Keratinocyte (primary cell): ENCODE data around the gene RGS17. TPM values are rescaled to one million over a fixed set of nuclear protein-coding genes. Genes with fewer than 3 reads are reported as not detected.

ENCODE experiments used
- DNase-seq: peaks from one replicate; pipeline ENCODE4 v3.0.0-alpha.2; 2011; ENCODE audit warnings: low read depth, missing footprints, low spot score
- FAIRE-seq: peaks from 2 replicates; lab custom pipeline; 2011; peaks lifted over from hg19 to GRCh38; lab: Jason Lieb, UNC
- H2AFZ ChIP-seq: 2 replicates; pipeline ENCODE4 v1.6.0; 2012; ENCODE audit warnings: low read length, control low read depth, inconsistent platforms; ENCODE audit not compliant: control insufficient read depth
- H3K27ac ChIP-seq: 2 replicates; pipeline ENCODE4 v1.5.1; 2011; ENCODE audit warnings: low read length; ENCODE audit not compliant: control insufficient read depth, insufficient read depth
- H3K27me3 ChIP-seq: 3 replicates; pipeline ENCODE4 v1.6.0; 2011; ENCODE audit warnings: low read length; ENCODE audit not compliant: control insufficient read depth, insufficient read depth; ENCODE audit errors: extremely low read depth
- H3K36me3 ChIP-seq, 2 experiments: 2 replicates in 1 of 2; 3 replicates in 1 of 2; pipeline ENCODE4 v1.5.1; 2011; ENCODE audit warnings: low read length in 2 of 2, mild to moderate bottlenecking in 1 of 2; ENCODE audit not compliant: control insufficient read depth in 2 of 2, insufficient read depth in 2 of 2; ENCODE audit errors: extremely low read depth in 1 of 2
- H3K4me1 ChIP-seq: 3 replicates; pipeline ENCODE4 v1.5.1; 2011; ENCODE audit warnings: low read length; ENCODE audit not compliant: control insufficient read depth, insufficient read depth; ENCODE audit errors: extremely low read depth
- H3K4me2 ChIP-seq: 3 replicates; pipeline ENCODE4 v1.6.0; 2011; ENCODE audit warnings: low read depth, low read length; ENCODE audit not compliant: control insufficient read depth, insufficient read depth; ENCODE audit errors: extremely low read depth
- H3K4me3 ChIP-seq, 3 experiments: fragments of 200-600 bp in 1 of 3; sonication (generic) in 1 of 3; 2 replicates in 2 of 3; 3 replicates in 1 of 3; pipeline ENCODE4 v1.5.1; 2011 to 2016; ENCODE audit warnings: low read length in 3 of 3, mild to moderate bottlenecking in 3 of 3, control low read depth in 2 of 3, inconsistent platforms in 1 of 3, low read depth in 1 of 3, mixed read lengths in 1 of 3, mixed run types in 1 of 3, moderate library complexity in 1 of 3; ENCODE audit not compliant: control insufficient read depth in 2 of 3, insufficient read depth in 2 of 3; ENCODE audit errors: extremely low read depth in 1 of 3
- H3K79me2 ChIP-seq: 2 replicates; pipeline ENCODE4 v1.6.0; 2012; ENCODE audit warnings: low read length; ENCODE audit not compliant: control insufficient read depth, insufficient read depth
- H3K9ac ChIP-seq: 3 replicates; pipeline ENCODE4 v1.6.0; 2011; ENCODE audit warnings: low read length; ENCODE audit not compliant: control insufficient read depth, insufficient read depth; ENCODE audit errors: extremely low read depth
- H3K9me1 ChIP-seq: 3 replicates; pipeline ENCODE4 v1.6.0; 2011; ENCODE audit warnings: low read length; ENCODE audit not compliant: control insufficient read depth, insufficient read depth; ENCODE audit errors: extremely low read depth
- H3K9me3 ChIP-seq: 2 replicates; pipeline ENCODE4 v1.5.1; 2012; ENCODE audit warnings: low read depth, low read length; ENCODE audit not compliant: control insufficient read depth
- H4K20me1 ChIP-seq: 3 replicates; pipeline ENCODE4 v1.6.0; 2011; ENCODE audit warnings: low read length; ENCODE audit not compliant: control insufficient read depth, insufficient read depth; ENCODE audit errors: extremely low read depth
- CTCF ChIP-seq, 3 experiments: IDR thresholded peaks in 1 of 3; conservative IDR thresholded peaks in 1 of 3; optimal IDR thresholded peaks in 1 of 3; 2 replicates in 2 of 3; 3 replicates in 1 of 3; pipeline versions ENCODE3 to v1.5.1; 2011; ENCODE audit warnings: low read length in 3 of 3, mild to moderate bottlenecking in 3 of 3, moderate library complexity in 2 of 3, control low read depth in 1 of 3, inconsistent platforms in 1 of 3; ENCODE audit not compliant: insufficient read depth in 2 of 3; ENCODE audit errors: extremely low read depth in 1 of 3
- EZH2 ChIP-seq: IDR thresholded peaks from one replicate; pipeline ENCODE4 v1.6.1; 2012; ENCODE audit warnings: inconsistent platforms, mild to moderate bottlenecking, low read length, moderate library complexity
- dilution Hi-C: fragments of 300-500 bp; cut with MboI; formaldehyde crosslinking; loops from one replicate; pipeline ENCODE4 v1.7.0; 2020; ENCODE audit warnings: low sequenced_read_pairs; ENCODE audit not compliant: extremely low pct_ligation_motif_present
- polyA plus RNA-seq, 5 experiments: library from polyadenylated mRNA; depleted of rRNA in 3 of 5; stranded (reverse) in 3 of 5; stranded (forward) in 1 of 5; unstranded in 1 of 5; fragments of >200 nt; gene quantifications; 1 replicate in 1 of 5; 2 replicates in 3 of 5; 3 replicates in 1 of 5; pipeline versions ENCODE4 v1.2.1 to v1.2.3, GENCODE V29; 2011 to 2012; ENCODE audit warnings: missing spikeins in 2 of 5, low read depth in 1 of 5, low replicate concordance in 1 of 5

RGS17 gene
- polyA plus RNA-seq, 1 donor (not counting 4 experiments of a cell fraction or from before 2014, with no cell fraction given) = 0.22 TPM

GRCh38 chr6:153028963-153029362 is 102.1 kb downstream of the RGS17 start:
- Histone ChIP-seq H3K36me3 (no peaks in the 10 kb centered on the region), H3K79me2 (no peaks in the 10 kb centered on the region), H3K9ac (no peak overlapping the region), H3K4me2 (no peak overlapping the region), H3K27me3 (no peaks in the 10 kb centered on the region), H3K9me3 (no peaks in the 10 kb centered on the region), H3K4me1 (no peaks in the 10 kb centered on the region), H3K4me3 (no peak overlapping the region), H2AFZ (no peak overlapping the region), H4K20me1 (no peaks in the 10 kb centered on the region), H3K9me1 (no peaks in the 10 kb centered on the region), H3K27ac (no peak overlapping the region)
- FAIRE-seq (no peak), DNase-seq (no peak)
- no peak for TF ChIP-seq CTCF (optimal IDR thresholded peaks at IDR 0.05 in 1 of 3, IDR thresholded peaks at IDR 0.05 in 1 of 3, conservative IDR thresholded peaks at IDR 0.05 in 1 of 3; ENCODE audit: extremely low read depth in 1 of 3, insufficient read depth in 2 of 3, low read length in 3 of 3)
- no peak for TF ChIP-seq EZH2
- dilution Hi-C loops = loop anchor here (25.0 kb wide), 1 partner anchor 183 kb away; no protein-coding TSS in a partner anchor

GRCh38 chr6:153028286-153028685 is 102.8 kb downstream of the RGS17 start:
- dilution Hi-C loops = loop anchor here (25.0 kb wide), 1 partner anchor 184 kb away; no protein-coding TSS in a partner anchor
- Histone ChIP-seq H3K9me3 (no peaks in the 10 kb centered on the region), H2AFZ (no peak overlapping the region), H3K36me3 (no peaks in the 10 kb centered on the region), H3K4me2 (no peak overlapping the region), H3K79me2 (no peaks in the 10 kb centered on the region), H3K4me1 (no peaks in the 10 kb centered on the region), H3K27ac (no peak overlapping the region), H3K9ac (no peak overlapping the region), H3K27me3 (no peaks in the 10 kb centered on the region), H3K4me3 (no peak overlapping the region), H4K20me1 (no peaks in the 10 kb centered on the region), H3K9me1 (no peaks in the 10 kb centered on the region)
- FAIRE-seq = no peak
- TF ChIP-seq CTCF (optimal IDR thresholded peaks at IDR 0.05 in 1 of 3, IDR thresholded peaks at IDR 0.05 in 1 of 3, conservative IDR thresholded peaks at IDR 0.05 in 1 of 3; ENCODE audit: extremely low read depth in 1 of 3, insufficient read depth in 2 of 3, low read length in 3 of 3) (no peak), EZH2 (no peak)
- DNase-seq = no peak
